NT2/D1 (cell line): ENCODE measurements around the gene ELK4.
A peak's percentile ranks its signal among the peaks of the same experiment; 100 is the strongest.

Experiments used
- DNase-seq: peaks from one replicate; pipeline ENCODE4 v3.0.0-alpha.2; 2011; ENCODE audit warnings: low read depth, low spot score
- H3K27me3 ChIP-seq: 2 replicates; pipeline ENCODE4 v1.6.0; 2011; ENCODE audit warnings: mild to moderate bottlenecking; ENCODE audit not compliant: insufficient read length, insufficient read depth
- H3K36me3 ChIP-seq: 2 replicates; pipeline ENCODE4 v1.6.1; 2011; ENCODE audit warnings: mild to moderate bottlenecking, low read length, mixed read lengths; ENCODE audit not compliant: insufficient read depth, insufficient read length
- H3K4me1 ChIP-seq: 2 replicates; pipeline ENCODE4 v1.5.1; 2011; ENCODE audit not compliant: insufficient read depth, insufficient read length
- H3K4me3 ChIP-seq: 2 replicates; pipeline ENCODE4 v1.5.1; 2011; ENCODE audit warnings: low read depth; ENCODE audit not compliant: insufficient read length
- H3K9ac ChIP-seq: 2 replicates; pipeline ENCODE4 v1.6.0; 2011; ENCODE audit warnings: low read depth; ENCODE audit not compliant: insufficient read length
- H3K9me3 ChIP-seq: 2 replicates; pipeline ENCODE4 v1.5.1; 2011; ENCODE audit warnings: mild to moderate bottlenecking, low read length; ENCODE audit not compliant: insufficient read depth
- SUZ12 ChIP-seq: IDR thresholded peaks from 2 replicates; pipeline ENCODE4 v1.6.1; 2011; ENCODE audit not compliant: insufficient read length, insufficient read depth; ENCODE audit errors: extremely low read depth
- YY1 ChIP-seq: IDR thresholded peaks from 2 replicates; pipeline ENCODE4 v1.6.1; 2011; ENCODE audit not compliant: insufficient read length, insufficient read depth
- ZNF274 ChIP-seq: IDR thresholded peaks from 2 replicates; pipeline ENCODE4 v1.6.1; 2011; ENCODE audit warnings: mild to moderate bottlenecking, low read depth, low read length

ELK4 gene

GRCh38 chr1:205675247-205675646 is 43.4 kb upstream of the ELK4 start:
- TF ChIP-seq ZNF274 (no peak), SUZ12 (no peak), YY1 (no peak)
- Histone ChIP-seq H3K4me1 (peaks cover 33% of the 10 kb centered on the region), H3K9me3 (no peaks in the 10 kb centered on the region), H3K36me3 (no peaks in the 10 kb centered on the region), H3K9ac (no peak overlapping the region), H3K4me3 (no peak overlapping the region), H3K27me3 (no peaks in the 10 kb centered on the region)
- no peak for DNase-seq

- Histone ChIP-seq H3K9me3 (no peaks in the 10 kb centered on the region), H3K4me1 (peaks cover 39% of the 10 kb centered on the region), H3K36me3 (no peaks in the 10 kb centered on the region), H3K27me3 (no peaks in the 10 kb centered on the region), H3K9ac (no peak overlapping the region), H3K4me3 (no peak overlapping the region)
- no peak for TF ChIP-seq YY1
- no peak for TF ChIP-seq ZNF274
- no peak for TF ChIP-seq SUZ12
- no peak for DNase-seq
These were observed 41.2 kb upstream of the ELK4 start for GRCh38 chr1:205672970-205673369.

DNA sequence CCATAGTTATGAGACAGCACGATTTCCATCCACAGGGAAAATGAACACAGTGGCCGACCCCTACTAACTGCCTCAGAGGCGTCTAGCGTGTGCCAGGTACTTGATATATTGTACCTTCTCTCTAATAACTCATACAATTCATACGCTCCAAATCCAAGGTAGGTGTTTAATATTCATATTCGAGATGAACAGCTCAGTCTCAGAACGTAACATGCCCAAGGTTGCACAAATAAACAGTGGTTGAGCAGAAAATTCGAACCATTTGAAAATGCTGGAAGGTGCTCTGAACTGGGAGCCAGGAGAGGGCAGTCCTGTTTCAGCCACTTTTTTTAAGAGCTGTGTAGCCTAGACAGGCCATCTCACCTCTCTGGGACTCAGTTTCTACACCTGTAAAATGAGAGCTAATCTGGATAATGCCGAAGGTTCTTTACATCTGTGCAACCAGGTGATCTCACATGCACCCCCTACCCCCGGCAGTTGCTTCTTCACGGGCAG is 40.6 kb upstream of the ELK4 start:
- no peak for DNase-seq
- H3K36me3 ChIP-seq, result no peaks in the 10 kb centered on the region
- no peaks in the 10 kb centered on the region for H3K27me3 ChIP-seq
- H3K9ac ChIP-seq, result peak overlapping the region; percentile 21
- no peak for TF ChIP-seq ZNF274
- no peak for TF ChIP-seq SUZ12
- no peak for TF ChIP-seq YY1
- H3K9me3 ChIP-seq, result no peaks in the 10 kb centered on the region
- peaks cover 39% of the 10 kb centered on the region for H3K4me1 ChIP-seq
- H3K4me3 ChIP-seq, result no peak overlapping the region

GRCh38 chr1:205670611-205671430 is 39.0 kb upstream of the ELK4 start:
- no peaks in the 10 kb centered on the region for H3K36me3 ChIP-seq

DNA sequence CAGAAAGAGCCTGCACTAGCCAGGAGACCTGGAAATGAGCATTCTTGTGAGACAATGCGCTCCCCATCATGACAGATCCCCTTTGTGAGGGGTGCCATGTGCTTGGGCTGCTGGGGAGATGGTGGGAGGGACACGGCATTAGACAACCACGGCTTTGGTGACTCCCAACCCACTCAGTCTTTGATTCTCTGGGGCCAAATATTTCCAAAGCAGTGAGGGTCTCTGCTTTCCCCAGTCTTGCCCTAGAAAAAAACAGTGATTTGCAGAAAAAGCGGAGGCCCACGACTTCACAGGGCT is 38.3 kb upstream of the ELK4 start:
- peaks cover 45% of the 10 kb centered on the region for H3K4me1 ChIP-seq

More at GRCh38 chr1:205670611-205671430, 39.0 kb upstream of the ELK4 start:
- peak overlapping the region; percentile 76 for H3K9ac ChIP-seq
- H3K9me3 ChIP-seq, result no peaks in the 10 kb centered on the region
- DNase-seq, result peak; percentile 79
- H3K4me1 ChIP-seq, result peaks cover 45% of the 10 kb centered on the region
- H3K27me3 ChIP-seq, result no peaks in the 10 kb centered on the region
- peak overlapping the region; percentile 16 for H3K4me3 ChIP-seq
- no peak for TF ChIP-seq SUZ12
- no peak for TF ChIP-seq ZNF274
- no peak for TF ChIP-seq YY1

DNA sequence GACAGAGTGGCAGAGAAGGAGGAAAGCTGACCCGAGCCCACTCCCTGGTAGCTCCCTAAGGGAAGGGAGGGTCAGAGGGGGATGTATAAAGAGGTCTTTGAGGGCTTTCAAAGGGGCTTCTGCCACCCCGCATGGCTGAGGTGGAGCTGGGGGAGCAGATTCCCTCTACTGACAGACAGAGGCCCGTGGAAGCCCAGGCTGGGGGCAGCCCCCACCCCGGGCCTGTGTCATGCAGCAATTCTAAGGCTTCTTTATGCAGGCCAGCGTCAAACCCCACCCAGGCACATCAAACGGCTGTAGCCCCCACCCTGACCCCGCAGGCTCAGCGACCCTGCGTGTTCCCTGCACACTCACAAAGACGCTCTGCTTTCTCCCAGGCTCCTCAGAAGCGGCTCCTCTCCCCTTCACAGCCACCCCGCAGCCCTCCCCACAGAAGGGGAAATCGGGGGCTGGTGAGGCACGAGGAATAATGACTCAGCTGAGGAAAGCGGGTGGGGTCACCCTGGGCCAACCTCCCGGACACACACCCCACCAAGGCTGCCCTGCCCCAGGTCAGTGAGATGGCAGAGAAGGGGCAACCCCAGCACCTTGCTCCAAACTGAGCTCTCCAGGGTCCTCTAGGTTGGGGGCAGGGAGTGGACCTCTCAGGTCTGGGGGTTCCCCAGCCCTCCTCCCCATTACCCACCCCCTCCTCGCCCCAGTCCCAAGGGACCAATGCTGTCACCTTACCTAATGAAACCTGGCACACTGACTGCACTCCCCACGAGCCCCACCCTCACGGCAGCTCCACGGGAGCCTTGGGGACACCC is 37.7 kb upstream of the ELK4 start:
- Histone ChIP-seq H3K27me3 (no peaks in the 10 kb centered on the region), H3K4me3 (no peak overlapping the region), H3K4me1 (peaks cover 47% of the 10 kb centered on the region), H3K9ac (peak overlapping the region; percentile 72), H3K9me3 (no peaks in the 10 kb centered on the region), H3K36me3 (peaks cover 1% of the 10 kb centered on the region)
- no peak for DNase-seq
- no peak for TF ChIP-seq ZNF274
- TF ChIP-seq YY1, result no peak
- no peak for TF ChIP-seq SUZ12

More for the DNA sequence above, 38.3 kb upstream of the ELK4 start:
- H3K36me3 ChIP-seq, result no peaks in the 10 kb centered on the region
- H3K27me3 ChIP-seq, result no peaks in the 10 kb centered on the region
- H3K4me3 ChIP-seq, result peak overlapping the region; percentile 5
- H3K9me3 ChIP-seq, result no peaks in the 10 kb centered on the region
- no peak for DNase-seq
- TF ChIP-seq ZNF274 (no peak), SUZ12 (no peak), YY1 (no peak)
- H3K9ac ChIP-seq, result peak overlapping the region; percentile 72

GRCh38 chr1:205668951-205669340 is 37.1 kb upstream of the ELK4 start:
- peaks cover 51% of the 10 kb centered on the region for H3K4me1 ChIP-seq
- no peak overlapping the region for H3K4me3 ChIP-seq
- peak overlapping the region; percentile 72 for H3K9ac ChIP-seq

More at GRCh38 chr1:205668951-205669340, 37.1 kb upstream of the ELK4 start:
- no peaks in the 10 kb centered on the region for H3K9me3 ChIP-seq
- no peak for DNase-seq
- TF ChIP-seq SUZ12, result no peak
- TF ChIP-seq YY1, result no peak
- TF ChIP-seq ZNF274, result no peak
- H3K27me3 ChIP-seq, result no peaks in the 10 kb centered on the region
- H3K36me3 ChIP-seq, result peaks cover 7% of the 10 kb centered on the region
